ENCODE results near the gene IKBKE.

GRCh38 chr1:206514813-206515387 lies 44.6 kb downstream of the IKBKE start:
- no peak for TF ChIP-seq CTCF (conservative IDR thresholded peaks at IDR 0.05; ENCODE audit: low read length)
- TF ChIP-seq EZH2phosphoT487 (IDR thresholded peaks at IDR 0.05; ENCODE audit: borderline replicate concordance) = no peak
